VCaP (cell line): Measurements from ENCODE around the gene CD2.

Experiments used
- H3K27ac ChIP-seq: fragments of 450-650 bp; 2 replicates; pipeline ENCODE4 v1.5.1; 2017
- CTCF ChIP-seq: fragments of 450-650 bp; conservative IDR thresholded peaks from 2 replicates; pipeline ENCODE4 v1.5.1; 2017; ENCODE audit warnings: mild to moderate bottlenecking, moderate library complexity

The CD2 gene

GRCh38 chr1:116766616-116767469, 12.6 kb downstream of the CD2 start:
- no peak for TF ChIP-seq CTCF
- H3K27ac ChIP-seq, result no peak overlapping the region

GRCh38 chr1:116767782-116768382, 13.7 kb downstream of the CD2 start:
- TF ChIP-seq CTCF, result no peak
- no peak overlapping the region for H3K27ac ChIP-seq

GRCh38 chr1:116768416-116769103, 14.3 kb downstream of the CD2 start:
- TF ChIP-seq CTCF, result no peak
- H3K27ac ChIP-seq, result no peak overlapping the region

- TF ChIP-seq CTCF, result no peak
- no peak overlapping the region for H3K27ac ChIP-seq
Observed at GRCh38 chr1:116769104-116769452, 14.8 kb downstream of the CD2 start.

- no peak overlapping the region for H3K27ac ChIP-seq
- no peak for TF ChIP-seq CTCF
Observed at GRCh38 chr1:116769561-116769977, 15.3 kb downstream of the CD2 start.

- TF ChIP-seq CTCF, result no peak
- H3K27ac ChIP-seq, result no peak overlapping the region
Observed at GRCh38 chr1:116769994-116770393, 15.8 kb downstream of the CD2 start.

GRCh38 chr1:116770625-116771024, 16.4 kb downstream of the CD2 start:
- H3K27ac ChIP-seq, result no peak overlapping the region
- no peak for TF ChIP-seq CTCF
